WI38 (cell line): ENCODE results near the gene TRAF2.
"Not testable (repeated sequence)": the region's sequence is repeated elsewhere in the genome, so short reads cannot be mapped to it uniquely, and the experiment has no call there.

ENCODE experiments used
- H3K4me3 ChIP-seq: 2 replicates; pipeline ENCODE4 v1.5.1; 2011; ENCODE audit warnings: low read depth, mild to moderate bottlenecking, control low read depth, low read length
- TF ChIP-seq, protein P1 (sequence below): IDR thresholded peaks from 2 replicates; pipeline ENCODE4 v1.5.1; 2012; ENCODE audit warnings: low read depth, mild to moderate bottlenecking, control low read depth, low read length

Gene TRAF2

GRCh38 chr9:136840877-136841645 lies 45.3 kb upstream of the TRAF2 start:
- H3K4me3 ChIP-seq = no peak overlapping the region
- TF ChIP-seq, protein P1, sequence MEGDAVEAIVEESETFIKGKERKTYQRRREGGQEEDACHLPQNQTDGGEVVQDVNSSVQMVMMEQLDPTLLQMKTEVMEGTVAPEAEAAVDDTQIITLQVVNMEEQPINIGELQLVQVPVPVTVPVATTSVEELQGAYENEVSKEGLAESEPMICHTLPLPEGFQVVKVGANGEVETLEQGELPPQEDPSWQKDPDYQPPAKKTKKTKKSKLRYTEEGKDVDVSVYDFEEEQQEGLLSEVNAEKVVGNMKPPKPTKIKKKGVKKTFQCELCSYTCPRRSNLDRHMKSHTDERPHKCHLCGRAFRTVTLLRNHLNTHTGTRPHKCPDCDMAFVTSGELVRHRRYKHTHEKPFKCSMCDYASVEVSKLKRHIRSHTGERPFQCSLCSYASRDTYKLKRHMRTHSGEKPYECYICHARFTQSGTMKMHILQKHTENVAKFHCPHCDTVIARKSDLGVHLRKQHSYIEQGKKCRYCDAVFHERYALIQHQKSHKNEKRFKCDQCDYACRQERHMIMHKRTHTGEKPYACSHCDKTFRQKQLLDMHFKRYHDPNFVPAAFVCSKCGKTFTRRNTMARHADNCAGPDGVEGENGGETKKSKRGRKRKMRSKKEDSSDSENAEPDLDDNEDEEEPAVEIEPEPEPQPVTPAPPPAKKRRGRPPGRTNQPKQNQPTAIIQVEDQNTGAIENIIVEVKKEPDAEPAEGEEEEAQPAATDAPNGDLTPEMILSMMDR = no peak

- peak overlapping the region; percentile 60; the same call in 1 of the 2 replicates for H3K4me3 ChIP-seq
Observed at GRCh38 chr9:136841646-136842379, 44.5 kb upstream of the TRAF2 start.

- H3K4me3 ChIP-seq = peak within 1 kb of the TSS; percentile 60
- TF ChIP-seq, protein P1 = peak; percentile 88
Observed at GRCh38 chr9:136842380-136842948, 43.9 kb upstream of the TRAF2 start, which contains the start of gene AJM1. TSS of gene AJM1 (plus strand) at chr9:136842478. CDS start at chr9:136844415, 1,937 bp downstream.

- not testable (repeated sequence) for H3K4me3 ChIP-seq
Observed at GRCh38 chr9:136843159-136843800, 43.0 kb upstream of the TRAF2 start.

GRCh38 chr9:136843801-136844740 lies 42.2 kb upstream of the TRAF2 start:
- not testable (repeated sequence) for H3K4me3 ChIP-seq
- TF ChIP-seq, protein P1 = peak; percentile 30; the same call in 1 of the 2 replicates

- H3K4me3 ChIP-seq = no peak overlapping the region
- TF ChIP-seq, protein P1 = no peak
Observed at GRCh38 chr9:136844761-136845464, 41.4 kb upstream of the TRAF2 start.

DNA sequence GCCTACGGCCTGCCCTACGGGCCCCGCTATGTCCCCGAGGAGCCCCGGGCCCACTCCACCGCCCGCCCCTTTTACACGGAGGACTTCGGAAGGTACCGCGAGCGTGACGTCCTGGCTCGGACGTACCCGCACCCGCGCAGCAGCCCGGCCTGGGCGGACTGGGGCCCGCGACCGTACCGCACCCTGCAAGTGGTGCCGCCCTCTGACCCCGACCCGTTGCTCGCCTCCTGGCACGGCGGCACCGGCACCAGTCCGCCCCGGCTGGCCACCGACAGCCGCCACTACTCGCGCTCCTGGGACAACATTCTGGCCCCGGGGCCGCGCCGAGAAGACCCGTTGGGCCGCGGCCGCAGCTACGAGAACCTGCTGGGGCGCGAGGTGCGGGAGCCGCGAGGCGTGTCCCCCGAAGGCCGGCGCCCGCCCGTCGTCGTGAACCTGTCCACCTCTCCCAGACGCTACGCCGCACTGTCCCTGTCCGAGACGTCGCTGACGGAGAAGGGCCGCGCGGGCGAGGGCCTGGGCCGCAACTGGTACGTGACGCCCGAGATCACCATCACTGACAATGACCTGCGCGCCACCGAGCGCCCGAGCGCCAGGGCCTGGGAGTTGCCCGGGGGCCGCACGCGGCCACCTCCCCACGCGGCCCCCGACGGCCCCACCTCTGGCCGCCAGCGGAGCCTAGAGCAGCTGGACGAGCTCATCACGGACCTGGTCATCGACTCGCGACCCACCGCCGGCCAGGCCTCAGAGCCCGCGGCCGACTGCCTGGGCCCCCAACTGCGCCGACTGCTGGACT lies 40.7 kb upstream of the TRAF2 start:
- TF ChIP-seq, protein P1 = no peak
- H3K4me3 ChIP-seq = no peak overlapping the region
